Liver (tissue), 9 donors: ENCODE results near the gene TUBB4B. TPM values are rescaled to one million over a fixed set of nuclear protein-coding genes. Genes with fewer than 3 reads are reported as not detected.

Experiments used
- DNase-seq: peaks from one replicate; pipeline ENCODE4 v3.0.0-alpha.2; 2017; ENCODE audit warnings: low spot score
- H3K27ac ChIP-seq, 2 donors: one replicate each; pipeline ENCODE4 v1.7.0; 2013; ENCODE audit warnings: inconsistent platforms in 2 of 2, low read length in 2 of 2, control low read depth in 1 of 2, low read depth in 1 of 2, mild to moderate bottlenecking in 1 of 2
- H3K27me3 ChIP-seq, 4 donors: one replicate each; pipeline versions ENCODE4 v1.6.1 to v1.7.0; 2013; ENCODE audit warnings: low read length in 3 of 4, inconsistent platforms in 1 of 4, mild to moderate bottlenecking in 1 of 4, moderate library complexity in 1 of 4; ENCODE audit not compliant: control insufficient read depth in 4 of 4, insufficient read depth in 4 of 4
- H3K36me3 ChIP-seq, 4 donors: one replicate each; pipeline versions ENCODE4 v1.6.1 to v1.7.0; 2013; ENCODE audit warnings: low read length in 3 of 4, mild to moderate bottlenecking in 3 of 4, low read depth in 1 of 4, moderate library complexity in 1 of 4; ENCODE audit not compliant: control insufficient read depth in 4 of 4, insufficient read depth in 3 of 4
- H3K4me1 ChIP-seq, 4 donors: one replicate each; pipeline versions ENCODE4 v1.6.1 to v1.7.0; 2013; ENCODE audit warnings: low read length in 3 of 4, mild to moderate bottlenecking in 3 of 4, moderate library complexity in 1 of 4; ENCODE audit not compliant: control insufficient read depth in 4 of 4, insufficient read depth in 4 of 4
- H3K4me3 ChIP-seq, 3 donors: one replicate each; pipeline versions ENCODE4 v1.6.1 to v1.7.0; 2013; ENCODE audit warnings: low read length in 3 of 3, control low read depth in 1 of 3, low read depth in 1 of 3, mild to moderate bottlenecking in 1 of 3
- H3K9ac ChIP-seq, 2 donors: one replicate each; pipeline ENCODE4 v1.7.0; 2013; ENCODE audit warnings: low read length in 2 of 2, mild to moderate bottlenecking in 2 of 2, moderate library complexity in 2 of 2, control low read depth in 1 of 2, low read depth in 1 of 2
- H3K9me3 ChIP-seq, 4 donors: one replicate each; pipeline versions ENCODE4 v1.6.1 to v1.7.0; 2013; ENCODE audit warnings: low read length in 3 of 4; ENCODE audit not compliant: control insufficient read depth in 4 of 4
- EGR1 ChIP-seq, 2 donors: IDR thresholded peaks; 2 replicates each; pipeline ENCODE4 v1.6.1; 2016 to 2018; ENCODE audit warnings: antibody characterized with exemption in 2 of 2, low read depth in 2 of 2
- FOXA1 ChIP-seq: IDR thresholded peaks from 2 replicates; pipeline ENCODE4 v1.6.1; 2016; ENCODE audit warnings: antibody characterized with exemption
- FOXA2 ChIP-seq: IDR thresholded peaks from 2 replicates; pipeline ENCODE4 v1.6.1; 2016; ENCODE audit warnings: antibody characterized with exemption
- GABPA ChIP-seq, 2 donors: IDR thresholded peaks in 1 of 2; conservative IDR thresholded peaks in 1 of 2; 2 replicates each; pipeline ENCODE4 v1.6.1; 2016; ENCODE audit warnings: antibody characterized with exemption in 2 of 2, mild to moderate bottlenecking in 1 of 2, moderate library complexity in 1 of 2
- HNF4A ChIP-seq, 2 donors: conservative IDR thresholded peaks; 2 replicates each; pipeline ENCODE4 v1.6.1; 2016; ENCODE audit warnings: antibody characterized with exemption in 2 of 2, mild to moderate bottlenecking in 2 of 2
- HNF4G ChIP-seq: IDR thresholded peaks from 2 replicates; pipeline ENCODE4 v1.6.1; 2016; ENCODE audit warnings: antibody characterized with exemption
- JUND ChIP-seq, 2 donors: IDR thresholded peaks; 2 replicates each; pipeline ENCODE4 v1.6.1; 2016; ENCODE audit warnings: antibody characterized with exemption in 2 of 2
- NR2F2 ChIP-seq: IDR thresholded peaks from 2 replicates; pipeline ENCODE4 v1.6.1; 2016; ENCODE audit warnings: antibody characterized with exemption
- RAD21 ChIP-seq, 2 donors: IDR thresholded peaks; 2 replicates each; pipeline ENCODE4 v1.6.1; 2016; ENCODE audit warnings: antibody characterized with exemption in 2 of 2, mild to moderate bottlenecking in 2 of 2
- RXRA ChIP-seq, 2 donors: IDR thresholded peaks; 2 replicates each; pipeline ENCODE4 v1.6.1; 2017 to 2018; ENCODE audit warnings: antibody characterized with exemption in 2 of 2, mild to moderate bottlenecking in 1 of 2
- SP1 ChIP-seq: IDR thresholded peaks from 2 replicates; pipeline ENCODE4 v1.6.1; 2018; ENCODE audit warnings: antibody characterized with exemption, mild to moderate bottlenecking
- TAF1 ChIP-seq: conservative IDR thresholded peaks from 2 replicates; pipeline ENCODE4 v1.6.1; 2016; ENCODE audit warnings: antibody characterized with exemption, mild to moderate bottlenecking
- YY1 ChIP-seq: IDR thresholded peaks from 2 replicates; pipeline ENCODE4 v1.6.1; 2016; ENCODE audit warnings: antibody characterized with exemption, mild to moderate bottlenecking
- WGBS: extraction: QIAGEN DNeasy Blood & Tissue Kit; methylation state at CpG from one replicate; pipeline ENCODE4 v1.1.7; 2013; 5-methylcytosine and 5-hydroxymethylcytosine counted together
- polyA plus RNA-seq, 2 donors: library from polyadenylated mRNA; stranded (reverse) in 1 of 2; unstranded in 1 of 2; fragments of 200-250 nt in 1 of 2; fragments of >200 nt in 1 of 2; fragmentation: Nextera tagmentation in 1 of 2; extraction: Ambion mirVana in 1 of 2; gene quantifications; one replicate each; pipeline versions ENCODE4 v1.2.1 to v1.2.3, GENCODE V29; 2013 to 2015
- total RNA-seq, 2 donors: library from RNA; depleted of rRNA; stranded (reverse); fragments of >200 nt; gene quantifications; one replicate each; pipeline ENCODE4 v1.2.3, GENCODE V29; 2014
- TF ChIP-seq, protein P1 (sequence below): fragments of 150-350 bp; IDR thresholded peaks from 2 replicates; pipeline ENCODE4 v1.5.1; 2017; ENCODE audit warnings: improper control_type of control experiment, low read depth, low read length; ENCODE audit not compliant: missing input control
- TF ChIP-seq, protein P2 (sequence below): IDR thresholded peaks from 2 replicates; pipeline ENCODE4 v1.6.1; 2016; ENCODE audit warnings: antibody characterized with exemption
- TF ChIP-seq, protein P3 (sequence below): IDR thresholded peaks from 2 replicates; pipeline ENCODE4 v1.6.1; 2016; ENCODE audit warnings: antibody characterized with exemption, mild to moderate bottlenecking
- TF ChIP-seq, protein P4 (sequence below): IDR thresholded peaks from 2 replicates; pipeline ENCODE4 v1.6.1; 2016; ENCODE audit warnings: antibody characterized with exemption
- TF ChIP-seq, protein P5 (sequence below): IDR thresholded peaks from 2 replicates; pipeline ENCODE4 v1.6.1; 2016; ENCODE audit warnings: antibody characterized with exemption
- donor health status: healthy.
- donor health status: healthy.
- donor health status: healthy.
- donor health status: healthy.
- donor health status: healthy.

TUBB4B gene
- total and polyA plus RNA-seq, 4 donors, result 173 to 199 (median 185) TPM

DNA sequence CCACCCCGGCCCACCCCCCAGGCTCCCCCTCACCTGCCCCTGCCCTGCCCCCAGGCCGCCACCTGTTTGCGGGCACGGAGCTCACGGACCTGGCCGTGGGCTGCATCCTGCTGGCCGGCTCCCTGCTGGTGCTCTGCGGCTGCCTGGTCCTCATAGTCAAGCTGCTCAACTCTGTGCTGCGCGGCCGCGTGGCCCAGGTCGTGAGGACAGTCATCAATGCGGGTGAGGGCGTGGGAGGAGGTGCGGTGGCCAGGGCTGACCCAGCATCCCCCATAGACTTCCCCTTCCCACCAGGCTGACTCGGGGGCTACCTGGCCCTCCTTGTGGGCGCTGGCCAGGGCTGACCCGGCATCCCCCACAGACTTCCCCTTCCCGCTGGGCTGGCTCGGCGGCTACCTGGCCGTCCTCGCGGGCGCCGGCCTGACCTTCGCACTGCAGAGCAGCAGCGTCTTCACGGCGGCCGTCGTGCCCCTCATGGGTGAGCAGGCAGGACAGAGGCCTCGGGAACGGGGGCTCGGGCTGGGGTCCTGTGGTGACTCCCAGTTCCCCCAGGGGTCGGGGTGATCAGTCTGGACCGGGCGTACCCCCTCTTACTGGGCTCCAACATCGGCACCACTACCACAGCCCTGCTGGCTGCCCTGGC lies 6.9 kb upstream of the TUBB4B start:
- no peak overlapping the region for H3K9ac ChIP-seq
- H3K4me1 ChIP-seq, result peaks cover 5 to 21% (median 8%) of the 10 kb centered on the region in 4 donors
- WGBS, result 39% methylated on average over 40 of the region's 40 CpGs
- H3K27ac ChIP-seq, result no peak overlapping the region
- no peaks in the 10 kb centered on the region for H3K36me3 ChIP-seq
- H3K27me3 ChIP-seq, result no peaks in the 10 kb centered on the region
- no peak overlapping the region for H3K4me3 ChIP-seq
- TF ChIP-seq RAD21 (IDR thresholded peaks at IDR 0.05) (no peak), EGR1 (IDR thresholded peaks at IDR 0.05; ENCODE audit: low read depth in 2 of 2) (no peak), GABPA (IDR thresholded peaks at IDR 0.05 in 1 of 2, conservative IDR thresholded peaks at IDR 0.05 in 1 of 2) (no peak), HNF4G (no peak), TAF1 (no peak), JUND (IDR thresholded peaks at IDR 0.05) (no peak), FOXA2 (no peak), HNF4A (conservative IDR thresholded peaks at IDR 0.05) (no peak), RXRA (IDR thresholded peaks at IDR 0.05) (no peak), SP1 (no peak), YY1 (no peak), NR2F2 (no peak), FOXA1 (no peak)
- TF ChIP-seq, protein P1, sequence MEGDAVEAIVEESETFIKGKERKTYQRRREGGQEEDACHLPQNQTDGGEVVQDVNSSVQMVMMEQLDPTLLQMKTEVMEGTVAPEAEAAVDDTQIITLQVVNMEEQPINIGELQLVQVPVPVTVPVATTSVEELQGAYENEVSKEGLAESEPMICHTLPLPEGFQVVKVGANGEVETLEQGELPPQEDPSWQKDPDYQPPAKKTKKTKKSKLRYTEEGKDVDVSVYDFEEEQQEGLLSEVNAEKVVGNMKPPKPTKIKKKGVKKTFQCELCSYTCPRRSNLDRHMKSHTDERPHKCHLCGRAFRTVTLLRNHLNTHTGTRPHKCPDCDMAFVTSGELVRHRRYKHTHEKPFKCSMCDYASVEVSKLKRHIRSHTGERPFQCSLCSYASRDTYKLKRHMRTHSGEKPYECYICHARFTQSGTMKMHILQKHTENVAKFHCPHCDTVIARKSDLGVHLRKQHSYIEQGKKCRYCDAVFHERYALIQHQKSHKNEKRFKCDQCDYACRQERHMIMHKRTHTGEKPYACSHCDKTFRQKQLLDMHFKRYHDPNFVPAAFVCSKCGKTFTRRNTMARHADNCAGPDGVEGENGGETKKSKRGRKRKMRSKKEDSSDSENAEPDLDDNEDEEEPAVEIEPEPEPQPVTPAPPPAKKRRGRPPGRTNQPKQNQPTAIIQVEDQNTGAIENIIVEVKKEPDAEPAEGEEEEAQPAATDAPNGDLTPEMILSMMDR, result no peak
- TF ChIP-seq, protein P2, sequence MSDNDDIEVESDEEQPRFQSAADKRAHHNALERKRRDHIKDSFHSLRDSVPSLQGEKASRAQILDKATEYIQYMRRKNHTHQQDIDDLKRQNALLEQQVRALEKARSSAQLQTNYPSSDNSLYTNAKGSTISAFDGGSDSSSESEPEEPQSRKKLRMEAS, result no peak
- TF ChIP-seq, protein P3, sequence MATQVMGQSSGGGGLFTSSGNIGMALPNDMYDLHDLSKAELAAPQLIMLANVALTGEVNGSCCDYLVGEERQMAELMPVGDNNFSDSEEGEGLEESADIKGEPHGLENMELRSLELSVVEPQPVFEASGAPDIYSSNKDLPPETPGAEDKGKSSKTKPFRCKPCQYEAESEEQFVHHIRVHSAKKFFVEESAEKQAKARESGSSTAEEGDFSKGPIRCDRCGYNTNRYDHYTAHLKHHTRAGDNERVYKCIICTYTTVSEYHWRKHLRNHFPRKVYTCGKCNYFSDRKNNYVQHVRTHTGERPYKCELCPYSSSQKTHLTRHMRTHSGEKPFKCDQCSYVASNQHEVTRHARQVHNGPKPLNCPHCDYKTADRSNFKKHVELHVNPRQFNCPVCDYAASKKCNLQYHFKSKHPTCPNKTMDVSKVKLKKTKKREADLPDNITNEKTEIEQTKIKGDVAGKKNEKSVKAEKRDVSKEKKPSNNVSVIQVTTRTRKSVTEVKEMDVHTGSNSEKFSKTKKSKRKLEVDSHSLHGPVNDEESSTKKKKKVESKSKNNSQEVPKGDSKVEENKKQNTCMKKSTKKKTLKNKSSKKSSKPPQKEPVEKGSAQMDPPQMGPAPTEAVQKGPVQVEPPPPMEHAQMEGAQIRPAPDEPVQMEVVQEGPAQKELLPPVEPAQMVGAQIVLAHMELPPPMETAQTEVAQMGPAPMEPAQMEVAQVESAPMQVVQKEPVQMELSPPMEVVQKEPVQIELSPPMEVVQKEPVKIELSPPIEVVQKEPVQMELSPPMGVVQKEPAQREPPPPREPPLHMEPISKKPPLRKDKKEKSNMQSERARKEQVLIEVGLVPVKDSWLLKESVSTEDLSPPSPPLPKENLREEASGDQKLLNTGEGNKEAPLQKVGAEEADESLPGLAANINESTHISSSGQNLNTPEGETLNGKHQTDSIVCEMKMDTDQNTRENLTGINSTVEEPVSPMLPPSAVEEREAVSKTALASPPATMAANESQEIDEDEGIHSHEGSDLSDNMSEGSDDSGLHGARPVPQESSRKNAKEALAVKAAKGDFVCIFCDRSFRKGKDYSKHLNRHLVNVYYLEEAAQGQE, result no peak
- TF ChIP-seq, protein P4, sequence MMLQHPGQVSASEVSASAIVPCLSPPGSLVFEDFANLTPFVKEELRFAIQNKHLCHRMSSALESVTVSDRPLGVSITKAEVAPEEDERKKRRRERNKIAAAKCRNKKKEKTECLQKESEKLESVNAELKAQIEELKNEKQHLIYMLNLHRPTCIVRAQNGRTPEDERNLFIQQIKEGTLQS, result no peak
- TF ChIP-seq, protein P5, sequence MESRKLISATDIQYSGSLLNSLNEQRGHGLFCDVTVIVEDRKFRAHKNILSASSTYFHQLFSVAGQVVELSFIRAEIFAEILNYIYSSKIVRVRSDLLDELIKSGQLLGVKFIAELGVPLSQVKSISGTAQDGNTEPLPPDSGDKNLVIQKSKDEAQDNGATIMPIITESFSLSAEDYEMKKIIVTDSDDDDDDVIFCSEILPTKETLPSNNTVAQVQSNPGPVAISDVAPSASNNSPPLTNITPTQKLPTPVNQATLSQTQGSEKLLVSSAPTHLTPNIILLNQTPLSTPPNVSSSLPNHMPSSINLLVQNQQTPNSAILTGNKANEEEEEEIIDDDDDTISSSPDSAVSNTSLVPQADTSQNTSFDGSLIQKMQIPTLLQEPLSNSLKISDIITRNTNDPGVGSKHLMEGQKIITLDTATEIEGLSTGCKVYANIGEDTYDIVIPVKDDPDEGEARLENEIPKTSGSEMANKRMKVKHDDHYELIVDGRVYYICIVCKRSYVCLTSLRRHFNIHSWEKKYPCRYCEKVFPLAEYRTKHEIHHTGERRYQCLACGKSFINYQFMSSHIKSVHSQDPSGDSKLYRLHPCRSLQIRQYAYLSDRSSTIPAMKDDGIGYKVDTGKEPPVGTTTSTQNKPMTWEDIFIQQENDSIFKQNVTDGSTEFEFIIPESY, result no peak
- no peaks in the 10 kb centered on the region for H3K9me3 ChIP-seq
- DNase-seq, result no peak
